Progenitor cell of endocrine pancreas (in vitro differentiated cells): ENCODE data around the gene ADIPOR1. TPM values are rescaled to one million over a fixed set of nuclear protein-coding genes. Genes with fewer than 3 reads are reported as not detected.

Experiments
- DNase-seq: peaks from one replicate; pipeline ENCODE4 v3.0.0; 2021; ENCODE audit warnings: low spot score; ENCODE audit not compliant: unreplicated experiment
- H3K27ac Mint-ChIP-seq: 2 replicates; pipeline ENCODE4 v1.8.0; 2021; ENCODE audit warnings: mild to moderate bottlenecking, moderate library complexity, mixed read lengths
- H3K27me3 Mint-ChIP-seq: 2 replicates; pipeline ENCODE4 v1.8.0; 2021; ENCODE audit warnings: mixed read lengths
- H3K36me3 Mint-ChIP-seq: 2 replicates; pipeline ENCODE4 v1.8.0; 2022; ENCODE audit warnings: mixed read lengths; ENCODE audit not compliant: insufficient read depth
- H3K4me1 Mint-ChIP-seq: 2 replicates; pipeline ENCODE4 v1.8.0; 2021; ENCODE audit warnings: low read depth, mixed read lengths
- H3K4me3 Mint-ChIP-seq: 2 replicates; pipeline ENCODE4 v1.8.0; 2021; ENCODE audit warnings: low read depth, mild to moderate bottlenecking, moderate library complexity, mixed read lengths
- H3K9me3 Mint-ChIP-seq: 2 replicates; pipeline ENCODE4 v1.8.0; 2021; ENCODE audit warnings: low read depth, mixed read lengths
- CTCF ChIP-seq: fragments of 200-600 bp; sonication (generic); IDR thresholded peaks from one replicate; pipeline ENCODE4 v1.5.0; 2021; ENCODE audit warnings: antibody characterized with exemption, mild to moderate bottlenecking; ENCODE audit not compliant: unreplicated experiment
- total RNA-seq: library from RNA; stranded (reverse); gene quantifications from 2 replicates; pipeline ENCODE4 v1.2.1, GENCODE V29; 2021

Gene ADIPOR1
- total RNA-seq, 1 donor from 2014 or later = 45.7 TPM

DNA sequence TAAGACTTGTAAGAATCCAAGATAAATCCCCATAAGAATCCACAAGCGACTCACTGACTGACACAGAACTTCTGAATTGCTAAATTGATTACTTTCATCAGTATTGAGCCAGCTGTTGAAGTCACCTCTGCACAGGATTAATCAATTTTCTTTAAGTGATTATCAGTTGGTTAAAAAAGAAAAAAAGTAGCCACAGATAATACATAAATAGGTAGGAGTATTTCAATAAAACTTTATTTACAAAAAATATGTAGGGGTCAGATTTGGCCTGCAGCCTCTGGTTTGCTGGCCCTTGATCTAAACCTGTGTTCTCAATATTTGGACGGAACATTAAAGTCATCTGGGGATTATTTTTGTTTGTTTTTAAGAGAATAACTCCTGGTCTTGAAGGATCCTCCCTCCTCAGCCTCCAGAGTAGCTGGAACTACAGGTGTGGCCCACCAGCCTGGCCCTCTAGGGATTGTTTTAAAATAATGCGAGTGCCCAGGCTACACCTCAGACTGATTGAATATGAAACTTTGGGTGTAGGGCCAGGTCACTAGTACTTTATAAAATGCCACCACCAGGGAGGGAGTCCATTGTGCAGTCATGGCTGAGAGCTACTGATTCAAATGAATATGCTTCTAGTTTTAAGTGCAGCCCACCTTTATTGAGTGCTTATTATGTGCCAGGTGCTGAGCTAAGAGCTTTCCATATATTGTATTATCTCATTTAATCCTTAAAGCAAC, 42.3 kb upstream of the ADIPOR1 start:
- peaks cover 1% of the 10 kb centered on the region for H3K4me1 Mint-ChIP-seq
- DNase-seq = no peak
- H3K4me3 Mint-ChIP-seq = no peak overlapping the region
- no peaks in the 10 kb centered on the region for H3K9me3 Mint-ChIP-seq
- H3K27ac Mint-ChIP-seq = no peak overlapping the region
- TF ChIP-seq CTCF = no peak
- H3K36me3 Mint-ChIP-seq = no peaks in the 10 kb centered on the region
- H3K27me3 Mint-ChIP-seq = peaks cover 32% of the 10 kb centered on the region

DNA sequence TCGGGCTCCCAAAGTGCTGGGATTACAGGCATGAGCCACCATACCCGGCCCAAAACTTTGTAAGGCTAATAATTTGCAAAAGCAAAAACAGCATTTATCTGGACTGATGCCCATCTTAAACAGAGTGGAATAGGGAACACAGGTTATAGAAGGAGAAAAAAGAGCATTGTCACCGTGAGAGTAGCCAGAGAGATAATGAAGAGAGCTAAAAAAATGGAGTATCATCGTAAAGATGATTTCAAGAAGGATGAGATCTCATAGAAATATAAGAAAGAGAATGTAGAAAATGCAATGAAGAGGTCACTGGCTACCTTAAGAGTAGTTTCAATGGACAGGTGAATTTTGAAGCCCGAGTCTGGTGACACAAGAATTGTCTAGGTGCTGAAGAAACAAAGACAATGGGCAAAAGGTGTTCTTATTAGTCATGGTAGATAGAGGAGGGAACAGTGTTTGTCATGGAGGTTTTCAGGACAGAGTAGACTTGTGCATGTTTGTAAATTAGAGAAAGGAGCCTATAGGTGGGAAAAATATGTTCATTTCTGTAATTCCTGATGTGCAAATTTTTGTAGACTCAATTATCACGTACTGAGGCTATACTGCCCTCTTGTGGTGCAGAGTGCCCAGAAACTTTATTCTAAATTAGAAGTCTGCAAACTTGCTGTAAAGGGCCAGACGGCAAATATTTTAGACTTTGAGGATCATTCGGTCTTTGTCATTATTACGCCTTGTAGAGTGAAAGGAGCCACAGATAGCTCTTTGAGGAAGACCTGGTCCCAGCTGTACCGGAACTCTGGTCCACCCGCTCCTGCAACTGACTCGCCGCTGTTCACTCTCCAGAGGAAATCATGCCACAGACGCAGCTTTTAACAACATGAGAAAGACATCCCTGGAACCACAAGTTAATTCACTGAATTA, 41.0 kb upstream of the ADIPOR1 start:
- peak; percentile 94 for TF ChIP-seq CTCF
- H3K4me1 Mint-ChIP-seq = no peaks in the 10 kb centered on the region
- peak overlapping the region; percentile 40 for H3K27ac Mint-ChIP-seq
- H3K9me3 Mint-ChIP-seq = no peaks in the 10 kb centered on the region
- DNase-seq = peak; percentile 28
- H3K27me3 Mint-ChIP-seq = peaks cover 40% of the 10 kb centered on the region
- no peaks in the 10 kb centered on the region for H3K36me3 Mint-ChIP-seq
- no peak overlapping the region for H3K4me3 Mint-ChIP-seq

GRCh38 chr1:202994756-202995155, 36.6 kb upstream of the ADIPOR1 start:
- Mint-ChIP-seq H3K9me3 (no peaks in the 10 kb centered on the region), H3K4me3 (no peak overlapping the region), H3K4me1 (no peaks in the 10 kb centered on the region), H3K27me3 (peaks cover 45% of the 10 kb centered on the region), H3K27ac (no peak overlapping the region), H3K36me3 (no peaks in the 10 kb centered on the region)
- no peak for DNase-seq
- no peak for TF ChIP-seq CTCF

DNA sequence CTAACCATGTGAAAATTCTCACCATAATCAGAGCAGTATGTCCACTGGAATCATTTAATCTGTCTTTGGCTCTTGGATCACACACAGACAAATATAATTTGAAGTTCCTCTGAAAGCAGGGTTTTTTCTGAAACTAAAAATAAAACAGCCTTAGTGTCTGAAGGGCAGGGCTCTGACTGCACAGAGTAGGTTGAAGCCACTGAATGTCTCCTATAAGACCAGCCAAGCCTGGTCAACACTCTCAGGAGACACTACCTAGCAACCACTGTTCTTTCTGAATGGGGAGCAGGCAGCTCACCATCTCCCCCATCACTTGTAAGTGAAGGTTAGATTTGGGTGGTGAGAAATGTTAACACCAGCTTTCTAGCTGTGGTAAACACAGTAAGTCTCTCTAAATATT, 33.0 kb upstream of the ADIPOR1 start:
- H3K9me3 Mint-ChIP-seq = no peaks in the 10 kb centered on the region
- no peak overlapping the region for H3K27ac Mint-ChIP-seq

More for the DNA sequence above, 33.0 kb upstream of the ADIPOR1 start:
- H3K4me1 Mint-ChIP-seq = peaks cover 2% of the 10 kb centered on the region
- no peaks in the 10 kb centered on the region for H3K36me3 Mint-ChIP-seq
- no peak for TF ChIP-seq CTCF
- no peak for DNase-seq
- H3K27me3 Mint-ChIP-seq = peaks cover 27% of the 10 kb centered on the region
- no peak overlapping the region for H3K4me3 Mint-ChIP-seq
